ENCODE results near the gene DOCK1. TPM values are rescaled to one million over a fixed set of nuclear protein-coding genes. Genes with fewer than 3 reads are reported as not detected.

Gene DOCK1
- total RNA-seq, 2 experiments from 2014 or later = 0.14 to 0.18 TPM

DNA sequence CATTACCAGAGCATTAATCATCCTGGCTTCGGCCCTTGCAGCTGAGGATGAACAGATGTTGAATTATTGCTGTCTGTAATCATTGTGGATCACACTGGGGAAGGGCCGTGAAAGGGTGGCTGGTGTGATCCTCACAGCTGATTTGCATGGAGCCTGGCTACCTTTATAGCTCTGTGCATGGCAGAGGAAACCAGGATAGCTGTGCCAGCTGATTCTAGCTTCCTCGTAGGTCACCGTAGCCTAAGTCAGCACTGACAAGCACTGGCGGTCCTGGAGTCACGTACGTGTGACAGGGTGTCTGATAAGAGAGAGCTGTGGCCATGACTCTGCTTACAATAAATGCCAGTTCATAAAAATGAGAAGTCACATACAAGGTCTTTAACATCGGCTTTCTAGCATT, 214.7 kb downstream of the DOCK1 start:
- no peak overlapping the region for H3K4me3 Mint-ChIP-seq
- no peak overlapping the region for H3K27ac Mint-ChIP-seq
- DNase-seq (no peak), ATAC-seq (no peak)
- POLR2A ChIA-PET = no interaction called here
- CTCF ChIA-PET = no interaction called here
- TF ChIP-seq, protein P1, sequence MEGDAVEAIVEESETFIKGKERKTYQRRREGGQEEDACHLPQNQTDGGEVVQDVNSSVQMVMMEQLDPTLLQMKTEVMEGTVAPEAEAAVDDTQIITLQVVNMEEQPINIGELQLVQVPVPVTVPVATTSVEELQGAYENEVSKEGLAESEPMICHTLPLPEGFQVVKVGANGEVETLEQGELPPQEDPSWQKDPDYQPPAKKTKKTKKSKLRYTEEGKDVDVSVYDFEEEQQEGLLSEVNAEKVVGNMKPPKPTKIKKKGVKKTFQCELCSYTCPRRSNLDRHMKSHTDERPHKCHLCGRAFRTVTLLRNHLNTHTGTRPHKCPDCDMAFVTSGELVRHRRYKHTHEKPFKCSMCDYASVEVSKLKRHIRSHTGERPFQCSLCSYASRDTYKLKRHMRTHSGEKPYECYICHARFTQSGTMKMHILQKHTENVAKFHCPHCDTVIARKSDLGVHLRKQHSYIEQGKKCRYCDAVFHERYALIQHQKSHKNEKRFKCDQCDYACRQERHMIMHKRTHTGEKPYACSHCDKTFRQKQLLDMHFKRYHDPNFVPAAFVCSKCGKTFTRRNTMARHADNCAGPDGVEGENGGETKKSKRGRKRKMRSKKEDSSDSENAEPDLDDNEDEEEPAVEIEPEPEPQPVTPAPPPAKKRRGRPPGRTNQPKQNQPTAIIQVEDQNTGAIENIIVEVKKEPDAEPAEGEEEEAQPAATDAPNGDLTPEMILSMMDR (IDR thresholded peaks at IDR 0.05) = no peak
- H3K4me1 Mint-ChIP-seq (ENCODE audit: low read depth) = no peaks in the 10 kb centered on the region
- H3K36me3 Mint-ChIP-seq (ENCODE audit: low read depth) = no peaks in the 10 kb centered on the region
- H3K27me3 Mint-ChIP-seq = no peaks in the 10 kb centered on the region
- intact Hi-C loops (cut with micrococcal nuclease) = no loop called here
- peaks cover 2% of the 10 kb centered on the region for H3K9me3 Mint-ChIP-seq

DNA sequence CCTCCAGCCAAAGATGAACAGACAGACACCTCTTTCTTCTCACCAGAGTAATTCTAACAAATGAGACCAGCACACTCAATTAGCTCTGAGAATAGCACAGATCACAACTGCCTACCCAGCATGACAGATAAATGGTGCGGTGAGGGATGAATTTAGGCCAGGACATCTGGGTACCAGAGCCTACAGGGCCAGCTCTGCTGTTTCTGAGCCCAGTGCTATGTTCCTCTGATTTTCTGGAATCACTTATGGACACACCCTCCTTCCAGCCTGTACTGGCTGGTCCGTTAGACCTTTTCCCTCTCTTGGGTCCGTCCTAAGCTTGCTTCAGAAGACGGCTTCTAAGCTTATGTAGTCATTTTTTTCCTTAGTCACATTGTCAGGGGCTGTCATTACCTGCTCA, 217.6 kb downstream of the DOCK1 start:
- intact Hi-C loops (cut with micrococcal nuclease) = no loop called here
- CTCF ChIA-PET = no interaction called here
- Mint-ChIP-seq H3K4me1 (ENCODE audit: low read depth) (no peaks in the 10 kb centered on the region), H3K27me3 (no peaks in the 10 kb centered on the region), H3K9me3 (no peaks in the 10 kb centered on the region), H3K36me3 (ENCODE audit: low read depth) (no peaks in the 10 kb centered on the region), H3K27ac (no peak overlapping the region), H3K4me3 (no peak overlapping the region)
- POLR2A ChIA-PET = no interaction called here
- DNase-seq = no peak
- no peak for ATAC-seq
- TF ChIP-seq, protein P1 (IDR thresholded peaks at IDR 0.05) = no peak

- Mint-ChIP-seq H3K27ac (no peak overlapping the region), H3K27me3 (no peaks in the 10 kb centered on the region), H3K4me1 (ENCODE audit: low read depth) (no peaks in the 10 kb centered on the region), H3K36me3 (ENCODE audit: low read depth) (no peaks in the 10 kb centered on the region), H3K4me3 (no peak overlapping the region), H3K9me3 (no peaks in the 10 kb centered on the region)
- TF ChIP-seq, protein P1 (IDR thresholded peaks at IDR 0.05) = no peak
- DNase-seq (no peak), ATAC-seq (no peak)
- intact Hi-C loops (cut with micrococcal nuclease) = no loop called here
- POLR2A ChIA-PET = no interaction called here
- CTCF ChIA-PET = no interaction called here
Measured at GRCh38 chr10:127123626-127124025, 218.4 kb downstream of the DOCK1 start.

- CTCF ChIA-PET = no interaction called here
- intact Hi-C loops (cut with micrococcal nuclease) = no loop called here
- ATAC-seq = no peak
Measured at GRCh38 chr10:127125331-127125730, 220.1 kb downstream of the DOCK1 start.

GRCh38 chr10:127127822-127128221, 222.6 kb downstream of the DOCK1 start:
- Mint-ChIP-seq H3K27me3 (no peaks in the 10 kb centered on the region), H3K36me3 (ENCODE audit: low read depth) (no peaks in the 10 kb centered on the region), H3K4me1 (ENCODE audit: low read depth) (no peaks in the 10 kb centered on the region), H3K4me3 (no peak overlapping the region), H3K9me3 (no peaks in the 10 kb centered on the region), H3K27ac (no peak overlapping the region)
- intact Hi-C loops (cut with micrococcal nuclease) = no loop called here
- TF ChIP-seq, protein P1 (IDR thresholded peaks at IDR 0.05) = no peak
- no peak for DNase-seq
- CTCF ChIA-PET = no interaction called here
- POLR2A ChIA-PET = no interaction called here
- no peak for ATAC-seq

More at GRCh38 chr10:127125331-127125730, 220.1 kb downstream of the DOCK1 start:
- Mint-ChIP-seq H3K4me1 (ENCODE audit: low read depth) (no peaks in the 10 kb centered on the region), H3K4me3 (no peak overlapping the region), H3K36me3 (ENCODE audit: low read depth) (no peaks in the 10 kb centered on the region), H3K27ac (no peak overlapping the region), H3K9me3 (no peaks in the 10 kb centered on the region), H3K27me3 (no peaks in the 10 kb centered on the region)
- TF ChIP-seq, protein P1 (IDR thresholded peaks at IDR 0.05) = no peak
- DNase-seq = no peak
- POLR2A ChIA-PET = interaction anchor here (0.6 kb wide), 1 partner anchor 625 kb away, joined by 5 read pairs; no protein-coding TSS in a partner anchor
